ENCODE data around the gene NPHP3. TPM values are rescaled to one million over a fixed set of nuclear protein-coding genes. Genes with fewer than 3 reads are reported as not detected.

Gene NPHP3
- total RNA-seq, 1 experiment from 2014 or later: 10.8 TPM

DNA sequence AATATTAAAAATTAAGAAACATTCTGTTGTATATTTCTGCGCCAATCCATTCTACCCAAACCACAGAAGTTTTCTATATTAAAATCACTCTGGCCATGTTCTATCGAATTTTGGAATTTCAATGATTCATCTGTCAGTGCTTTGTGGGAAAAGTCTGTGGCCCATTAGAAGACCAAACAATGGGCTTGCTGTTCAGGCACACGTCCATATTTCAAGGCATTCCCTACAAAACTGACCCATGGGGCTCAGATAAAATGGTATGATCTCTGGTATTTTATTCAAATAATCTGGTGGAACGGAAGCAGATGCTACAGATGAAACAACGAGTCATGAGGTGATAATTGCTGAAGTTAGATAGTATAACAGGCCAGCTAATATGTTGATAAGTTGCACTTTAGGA, 12.4 kb downstream of the NPHP3 start:
- no peak overlapping the region for H2BK20ac ChIP-seq (ENCODE audit: low read depth, low read length, poor library complexity, severe bottlenecking)
- H3K4ac ChIP-seq (ENCODE audit: low read depth, low read length): no peak overlapping the region
- no peak overlapping the region for H3K4me2 ChIP-seq (ENCODE audit: insufficient read depth, insufficient read length, low read length)
- no peak overlapping the region for H3K14ac ChIP-seq (ENCODE audit: insufficient read depth, low read length)
- no peaks in the 10 kb centered on the region for H3K23me2 ChIP-seq (ENCODE audit: insufficient read length, low read depth, low read length, poor library complexity, severe bottlenecking)
- H3K9ac ChIP-seq (ENCODE audit: extremely low read depth, insufficient read length, low read length): no peak overlapping the region
- no peaks in the 10 kb centered on the region for H3K27me3 Mint-ChIP-seq (ENCODE audit: low read depth)
- H3K27me3 ChIP-seq (ENCODE audit: insufficient read depth, low read length): no peaks in the 10 kb centered on the region
- H3K4me1 Mint-ChIP-seq: no peaks in the 10 kb centered on the region
- no peaks in the 10 kb centered on the region for H3K4me1 ChIP-seq (ENCODE audit: insufficient read depth, low read length)
- H4K20me1 ChIP-seq (ENCODE audit: control insufficient read depth, insufficient read depth, insufficient read length): no peaks in the 10 kb centered on the region
- H3K9me3 Mint-ChIP-seq: no peaks in the 10 kb centered on the region
- no peak overlapping the region for H3K4me3 Mint-ChIP-seq
- no peak for DNase-seq
- H3K27ac Mint-ChIP-seq: no peak overlapping the region
- TF ChIP-seq CTCF (conservative IDR thresholded peaks at IDR 0.05): no peak
- no peak overlapping the region for H2BK12ac ChIP-seq (ENCODE audit: insufficient read length, low read depth, low read length)
- no peaks in the 10 kb centered on the region for H3K79me2 ChIP-seq (ENCODE audit: insufficient read depth, low read length)
- H2AK5ac ChIP-seq (ENCODE audit: insufficient read length, low read length): no peak overlapping the region
- no peak overlapping the region for H2AFZ ChIP-seq (ENCODE audit: low read length)
- no peak overlapping the region for H2BK5ac ChIP-seq (ENCODE audit: insufficient read length, low read length)
- H3K23ac ChIP-seq (ENCODE audit: insufficient read length, low read depth, low read length): no peak overlapping the region
- no peak overlapping the region for H3T11ph ChIP-seq (ENCODE audit: low read length)
- peaks cover 2 to 31% (median 23%) of the 10 kb centered on the region in 3 experiments; a peak in 5 of 7 replicates for H3K36me3 Mint-ChIP-seq (ENCODE audit: insufficient read depth in 1 of 3, low read depth in 3 of 3)
- no peak overlapping the region for H3K56ac ChIP-seq (ENCODE audit: insufficient read length, low read depth, low read length)
- no peak overlapping the region for H3K27ac ChIP-seq (ENCODE audit: insufficient read length, low read depth, low read length)
- WGBS (ENCODE audit: extremely low coverage, insufficient read length, low lambda C conversion rate): no CpG with 5 or more reads among the region's 5 CpGs
- no peaks in the 10 kb centered on the region for H3K9me3 ChIP-seq (ENCODE audit: control insufficient read depth, low read depth, low read length)
- H2BK15ac ChIP-seq (ENCODE audit: low read depth, low read length): no peak overlapping the region
- H4K91ac ChIP-seq (ENCODE audit: insufficient read length, low read depth, low read length): no peak overlapping the region
- H3K18ac ChIP-seq (ENCODE audit: insufficient read length, low read depth, low read length): no peak overlapping the region
- no peak overlapping the region for H4K8ac ChIP-seq (replicated peaks; ENCODE audit: insufficient read length, low read depth, low read length)
- no peak overlapping the region for H2BK120ac ChIP-seq (ENCODE audit: low read depth, low read length, poor library complexity, severe bottlenecking)
- no peak overlapping the region for H4K5ac ChIP-seq (ENCODE audit: insufficient read length, low read depth, low read length)
- H3K79me1 ChIP-seq (ENCODE audit: insufficient read depth, low read depth, low read length, poor library complexity, severe bottlenecking): no peaks in the 10 kb centered on the region

All from H9 (cell line).